ENCODE results near the gene LRRC17.
"Not testable (repeated sequence)": the region's sequence is repeated elsewhere in the genome, so short reads cannot be mapped to it uniquely, and the experiment has no call there.

The LRRC17 gene

DNA sequence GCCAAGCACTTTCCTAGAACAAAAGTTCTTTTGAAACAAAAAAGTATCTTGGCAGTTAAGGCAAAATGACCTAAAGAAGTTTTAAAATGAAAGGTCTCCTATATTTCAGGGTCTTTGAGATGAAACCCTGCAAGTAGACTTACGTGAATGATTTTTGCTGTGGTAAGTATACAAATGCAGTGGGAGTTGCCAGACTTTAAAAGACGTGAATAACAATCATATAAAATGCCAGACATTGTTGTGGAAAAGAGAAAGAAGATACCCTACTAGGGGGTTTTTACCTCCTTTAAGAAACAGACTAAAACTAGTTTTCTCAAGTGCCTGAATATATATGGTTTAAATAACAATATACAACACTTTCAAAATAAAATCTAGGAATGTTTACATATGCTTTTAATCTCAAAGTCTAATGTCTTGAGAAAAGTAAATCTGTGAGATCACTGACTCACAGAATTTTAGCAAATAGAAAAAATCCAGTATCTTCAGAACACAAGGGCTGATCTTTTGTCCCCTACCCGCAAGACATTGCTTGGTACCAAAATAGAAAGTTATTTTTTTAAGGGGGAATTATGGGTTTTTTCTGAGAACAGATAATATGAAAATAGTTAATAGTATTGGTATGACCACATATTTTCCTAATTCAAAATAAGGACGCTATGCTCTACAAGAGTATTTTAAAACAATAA, 29.5 kb downstream of the LRRC17 start:
- DNase-seq (ENCODE audit: low read depth in 2 of 2): no peak

DNA sequence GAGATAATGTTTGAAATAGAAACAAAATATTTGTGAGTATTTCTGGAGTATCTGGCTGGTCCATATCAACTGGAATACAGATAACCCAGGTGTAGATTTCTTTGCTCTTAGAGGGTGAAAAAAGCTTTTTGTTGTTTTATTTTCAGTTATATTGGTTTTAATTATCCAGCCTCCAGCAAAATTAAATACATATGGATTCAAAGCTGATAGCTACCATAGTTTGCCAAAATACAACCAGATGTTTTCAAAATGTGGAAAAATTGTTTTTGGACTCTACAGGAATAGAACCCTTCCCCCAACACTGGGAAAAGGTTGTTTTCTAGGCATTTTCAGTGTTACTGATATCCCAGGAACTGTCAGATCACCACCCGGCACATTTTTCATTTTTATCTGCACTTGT, 30.1 kb downstream of the LRRC17 start:
- no peak for DNase-seq (ENCODE audit: low read depth in 2 of 2)

DNA sequence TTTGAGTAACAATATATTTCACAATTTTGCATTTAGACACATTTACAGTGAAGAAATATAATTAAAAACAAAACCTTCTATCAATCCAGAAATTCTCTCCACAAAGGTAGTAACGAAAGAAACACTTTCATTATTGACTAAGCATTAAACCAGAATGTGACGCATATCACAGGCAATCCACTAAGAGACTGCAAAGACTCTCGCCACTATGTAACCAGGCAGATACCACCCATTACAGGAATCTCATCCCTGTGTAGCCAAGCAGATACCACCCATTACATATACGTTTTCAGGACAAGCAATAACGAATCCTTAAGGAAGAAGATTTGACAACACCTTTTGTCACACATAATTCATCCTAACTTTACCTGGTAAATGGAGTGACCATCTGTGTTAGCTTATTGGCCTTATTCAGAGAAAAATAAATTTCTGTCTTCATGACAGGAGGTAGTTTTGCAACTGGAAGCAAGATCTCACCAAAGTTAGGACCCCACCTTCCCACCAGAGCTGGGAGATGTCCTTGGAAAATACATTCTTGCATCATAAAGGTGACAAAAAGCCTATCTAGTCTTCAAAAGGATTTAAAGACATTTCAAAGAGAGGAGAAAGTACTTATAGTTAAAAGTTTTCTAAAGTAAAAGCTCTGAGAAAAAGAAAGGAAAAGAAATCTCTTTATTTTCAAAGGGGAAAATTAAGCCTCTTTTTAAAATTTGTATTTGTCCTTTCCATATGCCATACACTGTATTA, 30.8 kb downstream of the LRRC17 start:
- DNase-seq (ENCODE audit: low read depth in 2 of 2): no peak

DNA sequence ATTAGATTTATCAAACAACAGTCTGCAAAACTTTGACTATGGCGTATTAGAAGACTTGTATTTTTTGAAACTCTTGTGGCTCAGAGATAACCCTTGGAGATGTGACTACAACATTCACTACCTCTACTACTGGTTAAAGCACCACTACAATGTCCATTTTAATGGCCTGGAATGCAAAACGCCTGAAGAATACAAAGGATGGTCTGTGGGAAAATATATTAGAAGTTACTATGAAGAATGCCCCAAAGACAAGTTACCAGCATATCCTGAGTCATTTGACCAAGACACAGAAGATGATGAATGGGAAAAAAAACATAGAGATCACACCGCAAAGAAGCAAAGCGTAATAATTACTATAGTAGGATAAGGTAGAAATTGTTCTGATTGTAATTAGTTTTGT, 31.4 kb downstream of the LRRC17 start:
- no peak for DNase-seq (ENCODE audit: low read depth in 2 of 2)

DNA sequence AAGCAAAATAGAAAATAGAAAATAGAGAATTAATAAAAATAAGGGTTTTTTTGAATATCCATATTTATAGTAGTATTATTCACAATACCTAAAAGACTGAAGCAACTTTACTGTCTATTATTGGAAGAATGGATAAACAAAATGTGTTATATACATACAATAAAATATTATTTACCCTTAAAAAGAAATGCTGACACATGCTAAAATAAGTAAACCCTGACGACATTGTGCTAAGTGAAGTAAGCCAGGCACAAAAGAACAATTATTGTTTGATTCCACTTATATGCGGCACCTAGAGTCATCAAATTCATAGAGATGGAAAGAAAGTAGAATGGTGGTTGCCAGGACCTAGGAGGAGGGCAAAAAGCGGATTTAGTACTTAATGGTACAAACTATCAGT, 39.0 kb downstream of the LRRC17 start:
- no peak for DNase-seq (ENCODE audit: low read depth in 2 of 2)

DNA sequence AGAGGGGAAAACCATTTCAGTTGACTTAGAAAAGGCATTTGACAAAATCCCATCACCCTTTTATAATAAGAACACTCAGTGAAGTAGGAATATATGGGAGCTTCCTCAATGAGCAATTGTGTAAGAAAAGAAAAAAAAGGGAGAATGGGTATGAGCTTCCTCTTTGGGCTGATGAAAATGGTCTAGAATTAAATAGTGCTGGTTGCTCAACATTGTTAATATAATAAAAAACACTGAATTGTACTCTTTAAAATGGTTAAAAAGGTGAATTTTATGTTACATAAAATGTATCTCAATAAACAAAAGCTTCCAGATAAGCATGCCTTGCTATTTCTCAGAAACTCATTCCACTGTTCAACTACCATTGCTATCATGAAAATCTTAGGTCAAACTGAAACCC, 40.6 kb downstream of the LRRC17 start:
- DNase-seq (ENCODE audit: low read depth in 2 of 2): no peak

DNA sequence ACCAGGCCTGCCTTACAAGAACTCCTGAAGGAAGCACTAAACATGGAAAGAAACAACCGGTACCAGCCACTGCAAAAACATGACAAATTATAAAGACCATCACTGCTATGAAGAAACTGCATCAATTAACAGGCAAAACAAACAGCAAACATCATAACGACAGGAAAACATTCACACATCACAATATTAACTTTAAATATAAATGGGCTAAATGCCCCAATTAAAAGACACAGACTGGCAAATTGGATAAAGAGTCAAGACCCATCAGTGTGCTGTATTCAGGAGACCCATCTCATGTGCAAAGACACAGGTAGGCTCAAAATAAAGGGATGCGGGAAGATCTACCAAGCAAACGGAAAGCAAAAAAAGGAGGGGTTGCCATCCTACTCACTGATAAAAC, 41.6 kb downstream of the LRRC17 start:
- DNase-seq (ENCODE audit: low read depth in 2 of 2): not testable (repeated sequence)

DNA sequence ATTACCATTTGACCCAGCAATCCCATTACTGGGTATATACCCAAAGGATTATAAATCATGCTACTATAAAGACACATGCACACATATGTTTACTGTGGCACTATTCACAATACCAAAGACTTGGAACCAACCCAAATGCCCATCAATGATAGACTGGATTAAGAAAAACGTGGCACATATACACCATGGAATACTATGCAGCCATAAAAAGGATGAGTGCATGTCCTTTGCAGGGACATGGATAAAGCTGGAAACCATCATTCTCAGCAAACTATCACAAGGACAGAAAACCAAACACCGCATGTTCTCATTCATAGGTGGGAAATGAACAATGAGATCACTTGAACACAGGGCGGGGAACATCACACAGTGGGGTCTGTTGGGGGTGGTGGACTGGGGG, 45.2 kb downstream of the LRRC17 start:
- not testable (repeated sequence) for DNase-seq (ENCODE audit: low read depth in 2 of 2)

DNA sequence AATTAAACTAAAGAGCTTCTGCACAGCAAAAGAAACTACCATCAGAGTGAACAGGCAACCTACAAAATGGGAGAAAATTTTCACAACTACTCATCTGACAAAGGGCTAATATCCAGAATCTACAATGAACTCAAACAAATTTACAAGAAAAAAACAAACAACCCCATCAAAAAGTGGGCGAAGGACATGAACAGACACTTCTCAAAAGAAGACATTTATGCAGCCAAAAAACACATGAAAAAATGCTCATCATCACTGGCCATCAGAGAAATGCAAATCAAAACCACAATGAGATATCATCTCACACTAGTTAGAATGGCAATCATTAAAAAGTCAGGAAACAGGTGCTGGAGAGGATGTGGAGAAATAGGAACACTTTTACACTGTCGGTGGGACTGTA, 49.2 kb downstream of the LRRC17 start:
- not testable (repeated sequence) for DNase-seq (ENCODE audit: low read depth in 2 of 2)

DNA sequence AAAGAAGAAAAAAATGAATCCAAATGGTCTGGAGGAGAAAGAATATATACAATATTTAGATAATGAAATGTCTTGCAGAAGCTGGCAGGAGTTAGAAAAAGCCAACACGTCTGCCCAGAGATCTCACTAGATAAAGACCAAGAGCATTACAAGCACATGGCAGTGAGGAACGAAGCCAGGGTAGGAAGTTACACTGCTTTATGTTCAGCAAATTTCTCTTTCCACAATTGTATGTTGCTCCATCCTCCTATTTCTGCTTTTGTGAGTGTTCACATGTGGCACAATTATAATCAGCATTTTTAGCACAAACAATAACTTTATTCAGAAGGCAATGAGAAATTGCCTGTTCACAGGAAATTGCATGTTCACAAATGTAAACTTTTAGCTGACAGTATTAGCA, 53.7 kb downstream of the LRRC17 start:
- DNase-seq (ENCODE audit: low read depth in 2 of 2): no peak

DNA sequence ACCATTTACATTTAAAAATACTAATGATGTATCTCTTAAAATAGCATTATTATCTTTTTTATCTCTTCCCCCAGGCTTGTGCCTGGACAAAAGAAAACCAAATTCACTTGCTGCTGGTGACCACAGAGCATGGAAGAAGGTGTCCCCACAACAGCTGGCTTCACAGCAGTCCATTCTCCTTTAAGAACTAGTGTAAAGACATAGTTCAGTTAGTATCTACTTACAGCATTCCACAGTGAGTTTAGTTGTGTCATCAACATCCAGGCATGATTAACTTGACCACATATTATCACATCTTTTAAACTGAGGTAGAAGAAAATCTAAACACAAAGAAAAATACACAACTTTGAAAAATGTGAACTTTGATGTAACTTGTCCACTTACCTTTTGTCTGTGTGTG, 55.0 kb downstream of the LRRC17 start:
- DNase-seq (ENCODE audit: low read depth in 2 of 2): no peak

DNA sequence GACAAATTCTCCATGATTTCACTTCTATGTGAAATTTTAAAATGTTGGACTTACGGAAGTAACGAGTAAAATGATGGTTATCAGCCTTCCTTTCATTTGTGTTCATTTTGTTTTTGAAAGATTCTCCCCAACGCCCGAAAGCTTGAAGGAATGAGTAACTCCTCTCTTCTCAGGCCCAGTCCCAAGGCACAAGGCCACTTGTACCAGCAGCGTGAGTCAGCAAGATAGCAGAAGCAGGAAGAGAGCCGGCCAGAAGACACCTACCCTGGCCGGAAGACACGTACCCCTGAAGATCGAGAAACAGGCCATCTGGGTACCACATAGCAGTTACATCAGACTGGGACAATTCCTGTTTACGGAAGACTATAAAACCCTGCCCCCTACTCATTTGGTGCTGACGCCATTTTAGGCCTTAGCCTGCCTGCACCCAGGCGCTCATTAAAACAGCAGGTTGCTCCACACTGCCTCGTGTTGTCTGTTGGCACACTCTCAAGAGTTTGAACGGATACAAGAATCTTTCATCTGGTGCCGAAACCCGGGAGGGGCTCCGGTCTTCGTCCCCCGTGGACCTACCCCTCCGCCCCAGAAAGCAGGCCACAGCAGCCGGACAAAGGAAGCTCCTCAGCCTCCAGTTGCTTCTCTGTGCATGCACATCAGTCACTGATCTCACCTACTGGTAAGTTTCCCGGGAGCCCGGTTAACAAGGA, 60.4 kb downstream of the LRRC17 start:
- no peak for DNase-seq (ENCODE audit: low read depth in 2 of 2)

DNA sequence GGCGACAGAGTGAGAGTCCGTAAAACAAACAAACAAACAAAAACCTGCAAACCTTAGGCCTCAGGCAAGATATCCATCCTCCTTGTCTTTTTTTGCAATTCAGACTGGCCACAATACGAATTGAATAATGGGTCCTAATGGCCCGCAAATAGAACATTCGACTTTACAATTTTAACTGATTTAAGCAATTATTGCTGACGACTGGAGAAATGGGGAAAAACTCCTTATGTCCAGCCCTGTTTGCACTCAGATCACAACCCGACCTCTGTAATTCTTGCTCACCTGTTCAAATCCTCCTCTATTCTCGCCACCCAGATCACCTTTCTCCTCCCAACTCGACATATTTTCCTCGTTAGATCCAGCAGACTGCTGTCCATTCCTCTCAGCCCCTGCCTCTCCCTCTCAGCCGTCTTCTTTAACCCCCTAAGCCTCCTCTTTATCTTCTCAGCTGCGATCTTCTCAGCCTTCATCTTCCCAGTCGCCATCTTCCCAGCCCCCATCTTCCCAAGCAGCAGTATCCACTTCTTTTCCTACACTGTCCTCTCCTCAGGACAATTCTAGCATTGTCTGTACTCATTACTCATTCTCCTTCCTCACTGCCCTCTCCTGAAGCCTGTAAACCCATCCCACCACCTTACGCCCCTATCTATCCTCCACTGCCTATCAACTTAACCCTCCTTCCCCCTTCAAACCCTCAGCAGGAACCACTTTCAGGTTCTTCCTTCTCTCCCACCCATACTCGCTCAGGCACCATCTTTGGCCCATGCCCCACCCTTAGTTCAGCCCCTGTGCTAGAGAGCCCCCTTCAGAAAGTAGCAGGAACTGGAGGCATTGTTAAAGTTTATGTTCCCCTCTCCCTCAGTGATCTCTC, 61.8 kb downstream of the LRRC17 start:
- DNase-seq (ENCODE audit: low read depth in 2 of 2): no peak

DNA sequence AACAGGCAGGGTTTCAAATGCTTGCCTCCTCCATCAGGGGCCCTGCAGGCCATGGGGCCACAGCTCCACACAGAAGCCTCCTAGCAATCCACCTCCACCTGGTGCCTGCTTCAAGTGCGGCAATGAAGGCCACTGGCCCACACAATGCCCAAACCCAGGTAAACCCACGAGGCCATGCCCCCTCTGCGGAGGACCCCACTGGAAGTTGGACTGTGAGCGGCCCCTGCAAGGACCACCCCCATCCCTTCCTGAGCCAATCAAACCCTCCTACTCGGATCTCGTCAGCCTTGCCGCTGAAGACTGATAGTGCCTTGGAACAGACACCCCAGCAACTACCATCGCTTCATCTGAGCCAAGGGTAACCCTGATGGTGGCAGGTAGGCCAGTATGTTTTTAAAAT, 63.1 kb downstream of the LRRC17 start:
- no peak for DNase-seq (ENCODE audit: low read depth in 2 of 2)

DNA sequence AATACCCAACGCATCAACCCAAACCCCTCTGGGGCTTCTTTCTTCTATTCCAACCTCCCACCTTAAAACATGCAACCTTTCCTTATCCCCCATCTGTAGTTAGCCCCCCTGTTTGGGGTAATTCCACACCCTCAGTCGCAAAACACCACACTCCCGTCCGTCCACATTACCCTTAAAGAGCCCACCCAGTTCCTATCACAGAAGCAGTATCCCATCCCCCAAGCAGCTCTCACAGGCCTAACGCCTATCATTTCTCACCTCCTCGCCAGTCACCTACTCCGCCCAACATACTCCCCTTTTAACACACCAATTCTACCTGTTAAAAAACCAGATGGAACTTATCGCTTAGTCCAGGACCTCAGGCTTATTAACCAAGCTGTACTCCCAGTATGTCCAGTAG, 63.7 kb downstream of the LRRC17 start:
- DNase-seq (ENCODE audit: low read depth in 2 of 2): no peak

DNA sequence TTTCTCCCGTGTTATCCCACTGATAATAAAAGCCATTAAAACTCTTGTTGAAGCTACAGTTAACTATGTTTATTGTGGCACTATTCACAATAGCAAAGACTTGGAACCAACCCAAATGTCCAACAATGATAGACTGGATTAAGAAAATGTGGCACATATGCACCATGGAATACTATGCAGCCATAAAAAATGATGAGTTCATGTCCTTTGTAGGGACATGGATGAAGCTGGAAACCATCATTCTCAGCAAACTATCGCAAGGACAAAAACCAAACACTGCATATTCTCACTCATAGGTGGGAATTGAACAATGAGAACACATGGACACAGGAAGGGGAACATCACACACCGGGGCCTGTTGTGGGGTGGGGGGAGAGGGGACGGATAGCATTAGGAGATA, 64.8 kb downstream of the LRRC17 start:
- not testable (repeated sequence) for DNase-seq (ENCODE audit: low read depth in 2 of 2)

DNA sequence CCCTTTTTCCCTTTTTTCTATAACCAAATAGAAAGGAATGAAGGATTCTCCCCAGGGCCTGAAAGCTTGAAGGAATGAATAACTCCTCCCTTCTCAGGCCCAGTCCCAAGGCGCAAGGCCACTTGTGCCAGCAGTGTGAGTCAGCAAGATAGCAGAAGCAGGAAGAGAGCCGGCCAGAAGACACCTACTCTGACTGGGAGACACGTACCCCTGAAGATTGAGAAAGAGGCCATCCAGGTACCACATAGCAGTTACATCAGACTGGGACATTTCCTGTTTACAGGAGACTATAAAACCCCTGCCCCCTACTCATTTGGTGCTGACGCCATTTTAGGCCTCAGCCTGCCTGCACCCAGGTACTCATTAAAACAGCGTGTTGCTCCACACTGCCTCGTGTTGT, 65.5 kb downstream of the LRRC17 start:
- no peak for DNase-seq (ENCODE audit: low read depth in 2 of 2)

DNA sequence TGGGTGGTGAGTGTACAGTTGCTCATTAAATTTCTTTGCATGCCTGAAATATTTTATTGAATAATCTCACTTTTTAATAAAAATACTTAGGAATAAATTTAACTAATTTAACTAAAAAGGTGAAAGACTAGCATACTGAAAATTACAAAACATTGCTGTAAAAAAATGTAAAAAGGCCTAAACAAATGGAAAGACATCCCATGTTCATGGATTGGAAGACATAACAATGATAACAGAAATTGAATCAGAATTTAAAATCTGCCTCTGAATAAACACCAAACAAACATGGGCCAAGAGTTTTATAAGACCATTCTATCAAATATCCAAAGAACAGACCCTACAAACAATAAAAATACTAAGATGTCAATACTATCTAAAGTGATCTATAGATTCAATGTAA, 66.9 kb downstream of the LRRC17 start:
- DNase-seq (ENCODE audit: low read depth in 2 of 2): no peak

DNA sequence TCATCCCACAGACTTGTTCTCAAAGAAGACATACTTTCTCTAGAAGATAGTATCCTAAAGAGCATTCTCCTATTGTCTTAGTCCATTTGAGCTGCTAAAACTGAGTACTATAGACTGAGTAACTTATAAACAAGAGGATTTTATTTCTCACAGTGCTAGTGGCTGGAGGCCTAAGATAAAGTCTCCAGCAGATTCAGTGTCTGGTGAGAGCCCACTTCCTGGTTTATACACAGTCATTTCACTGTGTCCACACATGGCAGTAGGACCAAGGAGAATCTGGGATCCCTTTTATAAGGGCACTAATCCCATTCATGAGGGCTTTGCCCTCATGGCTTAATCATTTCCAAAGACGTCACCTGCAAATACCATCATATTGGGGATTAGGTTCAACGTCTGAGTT, 68.7 kb downstream of the LRRC17 start:
- DNase-seq (ENCODE audit: low read depth in 2 of 2): no peak

DNA sequence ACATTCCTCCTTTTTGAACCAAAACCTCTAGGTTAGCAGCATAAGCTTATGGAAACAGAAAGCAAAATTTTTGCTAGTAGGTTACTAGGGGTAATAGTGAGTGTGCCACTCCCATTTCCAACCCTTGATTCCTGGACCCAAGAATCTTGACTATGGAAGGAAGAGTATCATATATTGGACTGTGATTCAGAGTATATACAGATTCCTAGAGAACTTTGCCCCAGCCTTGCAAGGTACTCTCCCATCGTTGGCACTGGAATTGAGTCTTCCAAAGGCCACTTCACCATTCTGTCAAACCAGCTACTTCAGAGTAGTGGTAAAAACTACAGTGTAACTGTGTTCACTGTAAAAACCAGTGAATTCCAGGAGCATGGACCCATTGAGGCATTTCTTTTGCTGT, 69.4 kb downstream of the LRRC17 start:
- DNase-seq (ENCODE audit: low read depth in 2 of 2): no peak

DNA sequence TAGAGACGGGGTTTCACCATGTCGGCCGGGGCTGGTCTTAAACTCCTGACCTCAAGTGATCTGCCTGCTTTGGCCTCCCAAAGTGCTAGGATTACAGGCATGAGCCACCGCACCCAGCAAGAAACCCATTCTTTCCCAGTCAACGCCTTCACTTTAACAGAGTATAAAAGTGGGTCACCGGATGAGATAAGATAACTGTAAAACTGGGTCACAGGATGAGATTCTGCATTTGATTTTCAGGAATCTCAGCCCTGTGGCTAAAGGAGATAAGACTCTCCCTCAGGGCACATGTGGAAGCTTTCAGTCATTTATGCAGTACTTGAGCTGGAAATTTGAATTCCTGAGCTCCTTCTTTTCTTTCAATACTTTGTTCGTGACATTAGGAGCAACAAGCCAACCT, 70.8 kb downstream of the LRRC17 start:
- no peak for DNase-seq (ENCODE audit: low read depth in 2 of 2)

DNA sequence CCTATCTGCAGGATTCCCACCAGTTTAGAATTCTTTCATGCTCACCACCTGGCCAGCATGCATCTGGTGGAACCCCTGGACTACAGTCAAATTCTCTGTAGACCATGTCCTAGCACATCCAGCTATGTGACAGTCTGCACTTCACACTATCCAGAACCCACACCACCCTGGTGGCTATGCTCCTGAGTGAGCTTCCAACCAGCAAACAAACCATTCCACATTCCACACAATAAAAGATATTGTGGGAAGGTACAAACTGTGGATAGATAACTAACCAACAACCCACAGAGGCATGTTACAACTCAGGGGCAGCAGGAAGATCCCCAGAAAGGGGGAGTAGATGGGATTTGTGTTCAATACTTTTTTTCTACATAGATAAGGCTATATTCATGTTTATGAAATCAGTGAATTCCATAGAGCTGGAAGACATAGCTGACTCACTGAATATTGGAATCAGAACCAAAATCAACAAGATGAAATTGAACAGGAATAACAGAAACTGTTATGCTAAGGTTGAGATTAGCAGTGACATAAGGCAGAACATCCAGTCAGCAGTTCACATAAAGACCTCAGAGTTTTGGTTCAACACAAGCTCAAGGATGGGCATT, 72.5 kb downstream of the LRRC17 start:
- DNase-seq (ENCODE audit: low read depth in 2 of 2): no peak
